Hematopoietic multipotent progenitor cell treated with erythropoietin and hydrocortisone succinate and interleukin-3 and kit ligand, for 8 days (in vitro differentiated cells): ENCODE measurements around the gene ZFYVE26.
"Not testable (repeated sequence)": the region's sequence is repeated elsewhere in the genome, so short reads cannot be mapped to it uniquely, and the experiment has no call there.

Experiments used
- DNase-seq: peaks from one replicate; pipeline ENCODE4 v3.0.0-alpha.2; 2015

ZFYVE26 gene

GRCh38 chr14:67816326-67817002 is at the start of gene ZFYVE26:
Gene ZFYVE26, minus strand, starts transcription at chr14:67816590. Its CDS starts 627 bp downstream, at chr14:67815963.
- DNase-seq = peak; percentile 98

- DNase-seq = no peak
Measured at GRCh38 chr14:67863223-67863622, 46.8 kb upstream of the ZFYVE26 start.

- no peak for DNase-seq
Measured at GRCh38 chr14:67859169-67859749, 42.9 kb upstream of the ZFYVE26 start.

GRCh38 chr14:67857778-67858350 is 41.5 kb upstream of the ZFYVE26 start:
- no peak for DNase-seq

- no peak for DNase-seq
Measured at GRCh38 chr14:67856827-67857226, 40.4 kb upstream of the ZFYVE26 start.

- DNase-seq = no peak
Measured at GRCh38 chr14:67853715-67854114, 37.3 kb upstream of the ZFYVE26 start.

GRCh38 chr14:67852926-67853604 is 36.7 kb upstream of the ZFYVE26 start:
- no peak for DNase-seq

DNA sequence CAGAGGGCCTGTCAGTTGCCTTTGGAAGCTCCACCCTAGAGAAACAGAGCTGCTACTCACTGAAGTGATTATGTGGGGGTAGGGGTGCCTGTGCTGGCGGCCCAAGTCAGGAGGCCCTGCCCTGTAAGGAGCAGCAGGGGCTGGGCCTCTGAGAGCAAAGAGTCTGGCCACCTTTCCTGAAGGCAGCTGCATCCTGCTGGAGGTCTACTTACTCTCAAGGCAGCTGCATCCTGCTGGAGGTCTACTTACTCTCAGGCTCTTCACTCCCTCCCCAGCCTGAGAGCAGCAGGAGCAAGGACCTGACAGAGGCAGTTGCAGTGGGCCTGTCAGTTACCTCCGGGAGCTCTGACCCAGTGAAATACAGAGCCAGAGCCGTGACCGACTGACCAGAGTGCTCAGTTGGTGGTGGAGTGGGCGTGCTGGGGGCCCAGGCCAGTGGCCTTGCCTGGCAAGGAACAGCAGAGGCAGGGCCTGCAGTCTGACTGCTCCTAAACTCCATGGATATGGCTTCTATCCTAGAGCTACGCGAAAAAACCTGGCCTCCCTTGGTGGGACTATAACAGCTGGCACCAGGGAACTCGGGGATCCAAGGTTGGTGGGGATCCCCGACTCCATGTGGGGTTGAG is 35.5 kb upstream of the ZFYVE26 start:
- no peak for DNase-seq

DNA sequence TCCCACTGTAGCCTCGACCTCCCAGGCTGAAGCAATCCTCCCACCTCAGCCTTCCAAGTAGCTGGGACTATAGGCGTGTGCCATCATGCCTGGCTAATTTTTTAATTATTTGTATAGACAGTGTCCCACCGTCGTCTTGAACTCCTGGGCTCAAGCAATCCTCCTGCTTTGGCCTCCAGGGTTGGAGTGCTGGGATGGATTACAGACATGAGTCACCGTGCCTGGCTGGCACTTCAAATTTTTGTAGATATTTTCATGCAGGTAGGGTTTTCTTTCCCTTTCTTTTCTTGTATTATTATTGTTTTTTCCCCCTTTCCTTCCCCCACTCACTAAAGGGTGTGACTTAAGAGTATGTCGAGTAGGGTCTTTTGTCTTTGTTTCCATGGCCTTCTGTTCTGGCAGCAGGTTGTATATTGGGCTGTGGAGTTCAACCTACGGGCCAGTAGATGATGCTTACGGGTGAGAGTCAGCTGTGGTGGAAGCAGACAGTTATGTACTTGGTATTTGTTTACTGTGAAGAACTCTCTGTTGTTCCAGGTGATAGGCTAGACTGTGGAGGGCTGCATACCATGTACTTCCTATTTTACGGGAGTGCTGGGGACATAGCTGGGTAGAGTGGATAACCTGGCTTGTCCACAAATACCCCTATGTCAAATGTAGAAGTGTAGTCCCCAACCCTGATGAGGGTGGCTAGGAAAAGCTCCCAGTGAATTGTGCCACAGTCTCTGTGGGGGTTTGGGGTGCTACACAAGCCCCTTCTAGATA is 33.9 kb upstream of the ZFYVE26 start:
- DNase-seq = no peak

- no peak for DNase-seq
Measured at GRCh38 chr14:67846029-67846610, 29.7 kb upstream of the ZFYVE26 start.

GRCh38 chr14:67837011-67837624 is 20.7 kb upstream of the ZFYVE26 start:
- DNase-seq = peak; percentile 77

GRCh38 chr14:67835596-67835995 is 19.2 kb upstream of the ZFYVE26 start:
- DNase-seq = no peak

- DNase-seq = no peak
Measured at GRCh38 chr14:67833403-67833802, 17.0 kb upstream of the ZFYVE26 start.

GRCh38 chr14:67831113-67831512 is 14.7 kb upstream of the ZFYVE26 start:
- DNase-seq = no peak

- DNase-seq = peak; percentile 6
Measured at GRCh38 chr14:67821121-67821520, 4.7 kb upstream of the ZFYVE26 start.

DNA sequence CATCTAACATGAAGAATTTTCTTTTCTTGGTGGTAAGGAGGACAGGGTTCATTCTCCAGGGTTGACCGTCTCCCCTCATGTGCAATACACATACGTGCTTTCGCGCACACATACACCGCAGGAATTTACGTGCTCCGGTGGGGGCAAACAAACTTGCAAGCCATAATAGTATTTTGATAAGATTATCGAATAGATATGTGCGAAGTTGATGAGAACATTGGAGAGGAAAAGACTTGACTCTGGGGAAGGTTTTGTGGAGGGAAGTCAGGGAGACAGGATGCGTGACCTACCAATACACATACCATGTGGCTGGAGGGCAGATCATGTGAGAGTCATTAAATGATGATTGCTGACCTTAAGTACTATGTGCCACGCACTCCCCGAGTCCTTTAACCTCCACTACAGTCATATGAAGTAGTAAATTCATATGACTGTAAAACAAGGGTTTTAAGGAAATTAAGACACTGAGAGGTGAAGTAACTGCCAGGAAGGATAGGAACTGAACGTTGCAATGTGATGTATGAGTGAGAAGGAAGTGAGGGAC is 4.1 kb upstream of the ZFYVE26 start:
- DNase-seq = peak; percentile 59

DNA sequence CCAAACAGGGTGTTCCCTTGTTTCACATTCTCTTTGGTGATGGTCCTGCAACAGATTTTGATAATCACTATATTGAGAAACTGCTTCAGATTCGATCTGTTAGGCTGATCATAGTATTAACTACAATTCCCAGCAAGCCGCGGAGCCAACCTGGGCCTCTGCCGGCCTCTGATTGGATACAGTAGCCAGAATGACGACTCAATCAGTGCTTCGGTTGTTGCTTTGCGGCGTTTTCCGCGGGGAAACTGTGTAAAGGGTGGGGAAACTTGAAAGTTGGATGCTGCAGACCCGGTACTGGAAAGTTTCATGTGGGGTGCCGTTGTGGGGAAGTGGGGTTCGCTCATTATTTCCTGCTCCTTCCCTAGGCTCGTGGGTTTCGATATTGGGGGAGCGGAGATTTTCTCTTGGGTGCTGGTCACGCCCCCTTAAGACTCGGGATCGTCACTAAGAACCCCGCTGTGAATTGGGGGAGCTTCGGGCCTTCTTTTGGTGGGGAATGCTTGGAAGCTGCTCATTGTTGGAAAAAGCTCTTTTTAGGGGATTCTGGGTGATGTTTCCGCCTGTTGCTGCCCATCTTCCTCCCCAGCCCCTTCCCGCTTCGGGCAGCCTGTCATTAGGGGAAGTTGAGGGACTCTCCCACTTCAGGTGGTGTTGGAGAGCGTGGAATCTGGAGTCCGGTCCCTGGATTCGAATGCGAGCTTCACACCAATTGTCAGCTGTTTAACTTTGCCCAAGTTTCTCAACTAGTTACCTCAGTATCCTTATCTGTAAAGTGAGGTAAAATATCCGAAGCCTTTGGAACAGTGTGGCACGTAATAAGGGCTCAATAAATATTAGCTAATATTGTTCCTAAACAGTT is 3.4 kb upstream of the ZFYVE26 start, which contains the start of gene RAD51B:
TSS of gene RAD51B (plus strand) at position 217 of the 859 bp plus-strand sequence.
- DNase-seq = peak; percentile 93

- DNase-seq = not testable (repeated sequence)
Measured at GRCh38 chr14:67818476-67818875, 2.1 kb upstream of the ZFYVE26 start.

GRCh38 chr14:67817750-67818438 is 1.5 kb upstream of the ZFYVE26 start:
- no peak for DNase-seq
